ENCODE results near the gene SEMA6A. TPM values are rescaled to one million over a fixed set of nuclear protein-coding genes. Genes with fewer than 3 reads are reported as not detected.

The SEMA6A gene
- polyA plus RNA-seq, 1 donor (not counting 4 experiments of a cell fraction or from before 2014, with no cell fraction given) = 0.68 TPM

GRCh38 chr5:116467465-116467843, 107.2 kb downstream of the SEMA6A start:
- dilution Hi-C loops (cut with MboI; ENCODE audit: extremely low pct_ligation_motif_present, low sequenced_read_pairs) = no loop called here
- TF ChIP-seq, protein P1, sequence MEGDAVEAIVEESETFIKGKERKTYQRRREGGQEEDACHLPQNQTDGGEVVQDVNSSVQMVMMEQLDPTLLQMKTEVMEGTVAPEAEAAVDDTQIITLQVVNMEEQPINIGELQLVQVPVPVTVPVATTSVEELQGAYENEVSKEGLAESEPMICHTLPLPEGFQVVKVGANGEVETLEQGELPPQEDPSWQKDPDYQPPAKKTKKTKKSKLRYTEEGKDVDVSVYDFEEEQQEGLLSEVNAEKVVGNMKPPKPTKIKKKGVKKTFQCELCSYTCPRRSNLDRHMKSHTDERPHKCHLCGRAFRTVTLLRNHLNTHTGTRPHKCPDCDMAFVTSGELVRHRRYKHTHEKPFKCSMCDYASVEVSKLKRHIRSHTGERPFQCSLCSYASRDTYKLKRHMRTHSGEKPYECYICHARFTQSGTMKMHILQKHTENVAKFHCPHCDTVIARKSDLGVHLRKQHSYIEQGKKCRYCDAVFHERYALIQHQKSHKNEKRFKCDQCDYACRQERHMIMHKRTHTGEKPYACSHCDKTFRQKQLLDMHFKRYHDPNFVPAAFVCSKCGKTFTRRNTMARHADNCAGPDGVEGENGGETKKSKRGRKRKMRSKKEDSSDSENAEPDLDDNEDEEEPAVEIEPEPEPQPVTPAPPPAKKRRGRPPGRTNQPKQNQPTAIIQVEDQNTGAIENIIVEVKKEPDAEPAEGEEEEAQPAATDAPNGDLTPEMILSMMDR (optimal IDR thresholded peaks at IDR 0.05 in 1 of 3, IDR thresholded peaks at IDR 0.05 in 1 of 3, conservative IDR thresholded peaks at IDR 0.05 in 1 of 3; ENCODE audit: extremely low read depth in 1 of 3, insufficient read depth in 2 of 3, low read length in 3 of 3) = no peak
- TF ChIP-seq EZH2 (IDR thresholded peaks at IDR 0.05; ENCODE audit: low read length) = no peak
- no peak for DNase-seq (ENCODE audit: low read depth, low spot score)

GRCh38 chr5:116466727-116467464, 107.7 kb downstream of the SEMA6A start:
- no peak for DNase-seq (ENCODE audit: low read depth, low spot score)
- no peaks in the 10 kb centered on the region for H3K9me1 ChIP-seq (ENCODE audit: control insufficient read depth, extremely low read depth, insufficient read depth, low read length)
- H3K9me3 ChIP-seq (ENCODE audit: control insufficient read depth, low read depth, low read length) = no peaks in the 10 kb centered on the region
- no peak for FAIRE-seq
- H3K79me2 ChIP-seq (ENCODE audit: control insufficient read depth, insufficient read depth, low read length) = no peaks in the 10 kb centered on the region
- H4K20me1 ChIP-seq (ENCODE audit: control insufficient read depth, extremely low read depth, insufficient read depth, low read length) = no peaks in the 10 kb centered on the region
- H3K4me2 ChIP-seq (ENCODE audit: control insufficient read depth, extremely low read depth, insufficient read depth, low read depth, low read length) = no peak overlapping the region
- H3K4me1 ChIP-seq (ENCODE audit: control insufficient read depth, extremely low read depth, insufficient read depth, low read length) = no peaks in the 10 kb centered on the region
- H3K9ac ChIP-seq (ENCODE audit: control insufficient read depth, extremely low read depth, insufficient read depth, low read length) = no peak overlapping the region
- no peak overlapping the region for H3K27ac ChIP-seq (ENCODE audit: control insufficient read depth, insufficient read depth, low read length)
- TF ChIP-seq, protein P1 (optimal IDR thresholded peaks at IDR 0.05 in 1 of 3, IDR thresholded peaks at IDR 0.05 in 1 of 3, conservative IDR thresholded peaks at IDR 0.05 in 1 of 3; ENCODE audit: extremely low read depth in 1 of 3, insufficient read depth in 2 of 3, low read length in 3 of 3) = no peak
- no peak for TF ChIP-seq EZH2 (IDR thresholded peaks at IDR 0.05; ENCODE audit: low read length)
- dilution Hi-C loops (cut with MboI; ENCODE audit: extremely low pct_ligation_motif_present, low sequenced_read_pairs) = no loop called here
- no peak overlapping the region for H2AFZ ChIP-seq (ENCODE audit: control insufficient read depth, low read length)
- no peaks in the 10 kb centered on the region for H3K36me3 ChIP-seq (ENCODE audit: control insufficient read depth in 2 of 2, extremely low read depth in 1 of 2, insufficient read depth in 2 of 2, low read length in 2 of 2)
- H3K4me3 ChIP-seq (ENCODE audit: control insufficient read depth in 2 of 3, extremely low read depth in 1 of 3, insufficient read depth in 2 of 3, low read depth in 1 of 3, low read length in 3 of 3) = no peak overlapping the region
- H3K27me3 ChIP-seq (ENCODE audit: control insufficient read depth, extremely low read depth, insufficient read depth, low read length) = no peaks in the 10 kb centered on the region

More at GRCh38 chr5:116467465-116467843, 107.2 kb downstream of the SEMA6A start:
- Histone ChIP-seq H3K27ac (ENCODE audit: control insufficient read depth, insufficient read depth, low read length) (no peak overlapping the region), H3K9me3 (ENCODE audit: control insufficient read depth, low read depth, low read length) (no peaks in the 10 kb centered on the region), H3K4me1 (ENCODE audit: control insufficient read depth, extremely low read depth, insufficient read depth, low read length) (no peaks in the 10 kb centered on the region), H3K4me3 (ENCODE audit: control insufficient read depth in 2 of 3, extremely low read depth in 1 of 3, insufficient read depth in 2 of 3, low read depth in 1 of 3, low read length in 3 of 3) (no peak overlapping the region), H3K27me3 (ENCODE audit: control insufficient read depth, extremely low read depth, insufficient read depth, low read length) (no peaks in the 10 kb centered on the region), H2AFZ (ENCODE audit: control insufficient read depth, low read length) (no peak overlapping the region), H4K20me1 (ENCODE audit: control insufficient read depth, extremely low read depth, insufficient read depth, low read length) (no peaks in the 10 kb centered on the region), H3K9me1 (ENCODE audit: control insufficient read depth, extremely low read depth, insufficient read depth, low read length) (no peaks in the 10 kb centered on the region), H3K9ac (ENCODE audit: control insufficient read depth, extremely low read depth, insufficient read depth, low read length) (no peak overlapping the region), H3K36me3 (ENCODE audit: control insufficient read depth in 2 of 2, extremely low read depth in 1 of 2, insufficient read depth in 2 of 2, low read length in 2 of 2) (no peaks in the 10 kb centered on the region), H3K4me2 (ENCODE audit: control insufficient read depth, extremely low read depth, insufficient read depth, low read depth, low read length) (no peak overlapping the region), H3K79me2 (ENCODE audit: control insufficient read depth, insufficient read depth, low read length) (no peaks in the 10 kb centered on the region)
- FAIRE-seq = no peak
